GM21529 (cell line): ENCODE data around the gene TOX2.

Experiments used
- ATAC-seq: cut with Tn5 transposase; IDR thresholded peaks from one replicate; pipeline ENCODE4 v1.9.1; 2021; ENCODE audit not compliant: unreplicated experiment

TOX2 gene

DNA sequence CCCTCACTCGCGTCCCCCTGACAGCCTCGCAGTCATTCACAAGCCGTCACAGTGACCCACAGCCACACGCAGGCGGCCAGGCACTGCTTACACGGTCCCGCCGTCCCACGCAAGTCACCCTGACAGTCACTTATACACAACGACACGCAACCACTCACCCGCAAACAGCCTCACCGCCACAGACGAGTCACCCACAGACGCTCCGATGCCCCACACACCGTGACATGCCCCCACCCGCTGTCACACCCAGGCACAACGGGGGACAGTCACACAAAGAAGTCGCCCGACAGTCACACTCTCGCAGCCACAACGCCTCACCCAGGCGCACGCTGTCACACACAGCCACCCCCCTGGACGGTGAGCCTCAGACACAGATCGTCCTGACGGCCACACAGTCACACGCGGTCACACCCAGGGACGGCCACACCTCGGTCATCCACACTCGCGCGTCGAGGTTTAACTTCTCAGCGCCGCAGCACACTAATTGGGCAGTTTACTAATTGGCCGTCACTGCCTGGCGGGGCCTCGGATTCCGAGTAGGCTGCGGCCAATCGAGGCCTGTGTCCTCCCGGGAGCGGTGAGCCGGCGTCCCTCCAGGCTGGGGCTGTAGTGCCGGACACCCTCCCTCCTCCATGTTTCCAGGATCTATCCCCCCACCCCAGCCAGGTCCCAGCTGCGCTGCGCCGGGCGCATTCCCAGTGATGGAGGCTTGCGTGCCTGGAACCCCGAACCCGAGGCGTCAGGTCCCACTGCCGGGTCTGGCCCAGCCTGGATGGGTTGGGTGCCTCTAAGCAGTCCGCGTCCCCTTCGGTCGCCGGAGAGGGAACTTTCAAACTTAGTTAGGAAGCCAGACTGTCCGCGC, 790 bp downstream of the TOX2 start:
- ATAC-seq: no peak

GRCh38 chr20:43916073-43916880, 1.6 kb downstream of the TOX2 start:
- no peak for ATAC-seq

DNA sequence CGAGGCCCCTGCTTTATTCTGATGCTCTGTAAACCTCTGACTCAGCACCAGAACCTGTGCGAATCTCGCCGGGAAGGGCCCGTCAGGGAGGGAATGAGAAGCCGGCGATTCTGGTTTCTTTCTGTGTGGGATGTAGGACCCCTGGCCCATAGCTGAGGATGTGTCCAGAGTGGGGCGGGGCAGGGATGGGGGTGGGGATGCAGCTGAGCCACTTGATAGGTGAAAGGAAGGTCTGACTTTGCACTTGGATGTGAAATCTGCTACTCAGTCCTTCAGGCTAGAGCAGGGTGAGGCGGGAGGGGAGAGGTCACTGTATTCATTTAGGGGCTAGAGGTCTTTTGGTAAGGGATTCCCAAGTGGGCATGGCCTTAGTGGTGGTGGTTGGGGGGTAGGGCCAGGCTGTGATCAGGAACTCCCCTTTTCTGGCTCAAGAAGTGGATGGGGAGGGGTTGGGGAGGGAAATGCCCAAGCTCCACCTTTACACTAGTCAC, 2.3 kb downstream of the TOX2 start:
- no peak for ATAC-seq

DNA sequence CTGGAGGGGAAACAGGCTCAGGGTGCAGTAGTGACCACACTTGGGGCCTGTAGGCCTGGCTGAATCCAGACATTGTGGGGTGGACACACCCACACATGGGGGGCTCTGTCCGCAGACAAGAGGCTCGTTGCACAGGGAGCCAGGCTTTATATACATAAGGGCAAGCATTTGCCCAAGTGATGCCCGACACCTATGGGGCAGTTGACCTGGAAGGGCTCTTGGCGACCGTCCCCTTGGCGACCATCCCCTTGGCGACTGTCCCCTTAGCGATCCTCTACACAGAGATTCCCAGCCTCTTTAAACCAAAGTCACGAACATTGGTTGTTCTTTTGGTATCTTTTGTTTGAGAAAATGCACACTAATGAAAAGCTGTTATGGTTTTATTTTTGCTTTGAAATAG, 2.7 kb downstream of the TOX2 start:
- ATAC-seq: no peak

DNA sequence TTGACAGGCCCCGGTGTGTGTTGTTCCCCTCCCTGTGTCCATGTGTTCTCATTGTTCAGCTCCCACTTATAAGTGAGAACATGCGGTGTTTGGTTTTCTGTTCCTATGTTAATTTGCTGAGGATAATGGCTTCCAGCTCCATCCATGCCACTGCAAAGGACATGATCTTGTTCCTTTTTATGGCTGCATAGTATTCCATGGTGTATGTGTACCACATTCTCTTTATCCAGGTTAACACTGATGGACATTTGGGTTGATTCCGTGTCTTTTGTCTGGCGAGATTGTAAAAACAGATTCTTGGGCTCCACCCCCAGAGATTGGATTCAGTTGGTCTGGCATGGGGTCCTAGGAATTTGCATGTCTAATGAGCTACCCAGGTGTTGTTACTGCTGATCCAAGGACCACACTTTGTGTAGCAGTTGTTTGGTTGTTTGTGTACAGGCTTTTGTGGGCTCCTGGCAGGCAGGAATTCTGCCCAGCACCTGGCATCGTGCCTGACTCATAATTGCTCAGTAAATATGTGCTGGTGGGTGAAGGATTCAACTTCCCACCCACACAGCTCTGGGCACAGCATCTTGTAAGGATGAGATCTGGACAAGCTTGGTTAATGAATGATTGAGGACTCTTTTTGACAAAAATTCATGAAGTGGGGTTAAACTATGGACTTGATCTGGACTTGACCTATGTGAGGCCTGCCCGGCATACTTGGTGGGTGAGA, 5.2 kb downstream of the TOX2 start:
- no peak for ATAC-seq

DNA sequence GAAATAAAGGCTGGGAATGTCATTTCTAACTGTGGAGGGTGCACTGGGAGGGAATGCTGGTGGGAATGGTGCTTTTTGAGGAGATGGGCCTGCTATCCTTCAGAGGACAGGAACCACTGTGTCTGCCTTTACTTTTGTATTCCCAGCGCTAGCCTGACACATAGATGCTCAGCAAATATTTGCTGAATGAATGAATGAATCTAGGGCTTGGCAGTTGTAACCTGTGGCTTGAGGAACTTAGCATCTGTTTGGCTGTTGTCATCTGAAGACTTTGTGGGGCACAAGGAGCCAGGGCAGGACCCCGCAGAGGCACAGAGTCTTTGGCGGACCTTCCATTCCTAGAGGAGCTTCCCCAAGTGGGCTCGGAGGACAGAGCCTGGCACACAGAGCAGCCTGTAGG, 6.1 kb downstream of the TOX2 start:
- ATAC-seq: no peak

GRCh38 chr20:43921227-43921780, 6.7 kb downstream of the TOX2 start:
- no peak for ATAC-seq

DNA sequence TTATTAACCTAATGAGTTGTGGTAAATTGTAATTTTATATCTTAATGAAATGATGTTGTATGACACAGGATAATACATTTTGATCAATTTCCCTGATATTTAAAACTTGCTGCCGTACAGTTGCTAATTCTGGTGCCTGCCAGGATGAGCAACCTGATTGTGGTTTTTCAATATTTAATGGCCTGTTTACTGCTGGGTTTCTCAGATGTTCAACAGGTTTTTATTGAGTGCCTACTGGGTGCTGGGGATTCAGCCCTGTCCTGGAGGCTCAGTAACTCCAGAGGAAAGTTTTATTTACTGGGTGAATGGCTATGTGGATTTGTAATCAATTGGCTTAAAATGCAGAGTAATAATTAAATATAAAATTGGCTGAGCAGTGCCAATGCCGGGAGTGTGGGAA, 8.0 kb downstream of the TOX2 start:
- no peak for ATAC-seq

GRCh38 chr20:43923322-43923721, 8.7 kb downstream of the TOX2 start:
- ATAC-seq: no peak

- ATAC-seq: no peak
These were observed 9.3 kb downstream of the TOX2 start for GRCh38 chr20:43923917-43924316.

DNA sequence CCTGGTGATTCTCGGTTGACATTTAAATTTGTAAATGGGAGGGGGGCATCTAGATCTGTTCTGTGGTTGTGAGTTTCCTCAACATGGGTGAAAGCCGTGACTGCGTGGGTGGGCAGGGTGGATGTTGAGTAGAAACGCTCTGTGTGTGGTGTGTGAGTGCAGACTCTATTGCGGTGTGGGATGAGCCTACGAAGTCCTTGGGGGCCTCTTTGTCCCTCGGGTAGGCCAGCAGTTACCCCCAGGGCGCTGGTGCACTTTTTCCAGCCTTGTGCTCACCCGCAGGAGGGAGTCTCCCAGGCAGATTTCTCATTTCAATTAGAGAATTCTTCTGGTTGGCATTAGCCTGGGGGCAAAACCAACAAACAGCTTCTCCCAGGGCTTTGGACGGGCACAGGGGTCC, 10.6 kb downstream of the TOX2 start:
- ATAC-seq: peak; percentile 45

GRCh38 chr20:43925801-43926200, 11.1 kb downstream of the TOX2 start:
- ATAC-seq: no peak

GRCh38 chr20:43926287-43927050, 11.8 kb downstream of the TOX2 start:
- ATAC-seq: no peak

DNA sequence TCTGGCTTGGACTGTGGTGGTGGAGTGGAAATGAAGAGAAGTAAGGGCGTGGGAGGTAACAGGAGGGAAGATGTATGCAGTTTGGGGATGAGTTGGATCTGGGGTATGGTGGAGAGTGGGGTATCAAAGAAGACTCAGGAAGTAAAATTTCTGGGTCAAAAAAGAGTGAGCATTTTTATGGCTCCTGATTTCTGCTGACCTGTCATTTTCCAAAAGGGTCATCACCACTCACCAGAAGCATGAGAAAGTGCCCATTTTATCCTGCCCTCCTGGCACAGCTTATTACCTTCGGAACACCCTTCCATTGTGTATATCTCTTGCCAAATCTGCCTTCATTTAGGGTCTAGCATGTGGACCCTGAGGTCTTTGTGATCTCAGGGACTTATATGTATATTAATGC, 17.3 kb downstream of the TOX2 start:
- ATAC-seq: no peak

DNA sequence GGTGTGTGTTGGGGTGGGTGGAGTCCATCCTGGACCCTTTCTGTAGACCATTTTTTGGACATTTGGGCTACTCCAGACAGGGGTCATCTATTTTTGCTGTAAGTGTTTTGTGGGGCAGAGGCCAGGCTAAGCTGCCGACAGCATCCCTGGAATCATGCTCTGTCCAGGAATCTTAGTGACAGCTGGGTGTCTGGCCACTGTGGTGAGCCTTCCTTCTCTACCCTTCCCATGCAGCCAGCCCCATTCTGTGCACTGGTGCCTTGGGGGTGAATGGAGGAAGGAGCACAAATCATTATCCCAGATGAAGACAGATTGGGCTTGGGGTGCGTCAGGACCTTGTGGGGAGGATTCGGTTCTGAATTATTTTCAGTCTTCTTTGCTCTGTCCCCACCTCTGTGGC, 20.2 kb downstream of the TOX2 start:
- ATAC-seq: no peak

DNA sequence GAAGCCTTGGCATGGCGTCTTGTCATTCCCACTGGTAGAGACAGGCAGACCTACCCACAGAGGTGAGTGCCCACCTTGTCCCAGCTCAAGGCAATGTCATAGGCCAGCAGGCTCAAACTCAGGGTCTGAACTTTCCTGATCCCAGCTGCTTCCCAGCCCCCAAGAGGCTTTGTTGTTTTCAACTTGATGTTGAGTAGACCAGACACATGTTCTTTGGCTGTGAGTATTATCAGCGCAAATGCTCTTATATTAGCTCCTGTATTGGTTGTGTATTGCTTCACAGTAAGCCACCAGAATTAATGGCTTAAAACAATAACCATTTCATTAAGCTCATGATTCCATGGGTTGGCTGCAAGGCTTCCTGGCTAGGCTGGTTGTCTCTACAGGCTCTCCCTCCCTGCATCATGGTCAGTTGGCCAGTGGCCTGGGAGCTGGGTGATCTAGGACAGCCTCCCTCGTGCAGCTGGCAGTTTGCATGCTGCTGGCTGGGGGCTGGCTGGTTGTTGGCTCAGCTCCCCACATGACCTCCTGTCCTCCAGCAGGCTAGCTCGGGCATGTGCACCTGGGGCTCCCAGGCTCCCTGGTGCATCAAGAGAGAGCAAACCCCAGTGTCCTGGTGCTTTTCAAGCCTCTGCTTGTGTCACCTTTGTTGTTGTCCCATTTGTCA, 21.6 kb downstream of the TOX2 start:
- ATAC-seq: no peak

DNA sequence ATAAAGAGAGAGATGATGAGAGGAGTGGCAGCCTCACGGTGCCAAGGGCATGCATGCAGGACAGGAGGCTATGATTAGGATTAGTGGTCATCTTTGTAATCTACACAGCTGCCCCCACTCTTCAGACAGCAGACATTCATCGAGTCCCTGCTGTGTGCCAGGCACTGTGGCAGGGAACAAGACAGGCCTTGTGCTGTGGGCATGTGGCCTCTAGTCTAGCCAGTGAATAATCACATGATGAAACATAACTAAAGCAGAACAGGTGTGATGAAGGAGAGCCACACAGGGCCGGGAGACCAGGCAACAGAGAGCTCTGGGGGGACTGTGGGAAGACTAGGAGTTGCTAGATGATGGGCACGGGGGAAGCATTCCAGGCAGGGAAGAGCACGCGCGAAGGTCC, 22.2 kb downstream of the TOX2 start:
- no peak for ATAC-seq

- no peak for ATAC-seq
These were observed 22.9 kb downstream of the TOX2 start for GRCh38 chr20:43937591-43937990.

- no peak for ATAC-seq
These were observed 23.5 kb downstream of the TOX2 start for GRCh38 chr20:43938017-43938655.
